GM19025 (cell line): ENCODE measurements around the gene MID1.

ENCODE experiments used
- ATAC-seq: cut with Tn5 transposase; IDR thresholded peaks from one replicate; pipeline ENCODE4 v1.9.1; 2021; ENCODE audit warnings: mild to moderate bottlenecking, low read depth, moderate library complexity; ENCODE audit not compliant: unreplicated experiment

Gene MID1, protein sequence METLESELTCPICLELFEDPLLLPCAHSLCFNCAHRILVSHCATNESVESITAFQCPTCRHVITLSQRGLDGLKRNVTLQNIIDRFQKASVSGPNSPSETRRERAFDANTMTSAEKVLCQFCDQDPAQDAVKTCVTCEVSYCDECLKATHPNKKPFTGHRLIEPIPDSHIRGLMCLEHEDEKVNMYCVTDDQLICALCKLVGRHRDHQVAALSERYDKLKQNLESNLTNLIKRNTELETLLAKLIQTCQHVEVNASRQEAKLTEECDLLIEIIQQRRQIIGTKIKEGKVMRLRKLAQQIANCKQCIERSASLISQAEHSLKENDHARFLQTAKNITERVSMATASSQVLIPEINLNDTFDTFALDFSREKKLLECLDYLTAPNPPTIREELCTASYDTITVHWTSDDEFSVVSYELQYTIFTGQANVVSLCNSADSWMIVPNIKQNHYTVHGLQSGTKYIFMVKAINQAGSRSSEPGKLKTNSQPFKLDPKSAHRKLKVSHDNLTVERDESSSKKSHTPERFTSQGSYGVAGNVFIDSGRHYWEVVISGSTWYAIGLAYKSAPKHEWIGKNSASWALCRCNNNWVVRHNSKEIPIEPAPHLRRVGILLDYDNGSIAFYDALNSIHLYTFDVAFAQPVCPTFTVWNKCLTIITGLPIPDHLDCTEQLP

DNA sequence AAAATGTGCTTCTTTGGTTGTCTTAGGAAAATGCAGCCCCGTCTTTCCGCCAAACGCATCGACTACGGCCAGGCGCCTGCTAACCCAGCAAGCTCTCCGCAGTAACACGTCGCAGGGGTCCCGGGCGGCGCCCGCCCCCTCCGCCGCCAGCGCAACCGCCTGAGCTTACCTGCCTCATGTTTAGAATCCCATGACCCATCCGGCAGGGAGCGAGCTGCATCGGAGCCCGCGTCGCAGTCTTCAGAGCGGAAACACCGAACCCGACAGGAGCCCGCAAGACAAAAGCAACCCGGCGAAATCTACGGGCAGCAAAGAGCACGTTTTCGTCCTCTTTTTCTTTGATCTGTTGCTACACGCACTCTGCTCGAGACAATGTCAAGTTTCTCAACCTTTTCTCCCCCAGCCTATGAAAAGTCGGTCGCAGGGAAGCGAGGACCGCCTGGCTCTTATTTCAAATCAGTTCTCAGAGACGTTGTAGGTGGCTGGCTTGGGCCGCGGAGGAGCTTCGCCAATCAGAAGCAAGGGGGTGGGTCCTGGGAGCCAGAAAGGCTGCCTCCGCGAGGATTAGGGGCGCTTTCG is at the start of gene MID1:
Gene MID1, minus strand, starts transcription at position 465 of the 579 bp plus-strand sequence. CDS start 53,038 bp downstream, outside the sequence.
- ATAC-seq = no peak

DNA sequence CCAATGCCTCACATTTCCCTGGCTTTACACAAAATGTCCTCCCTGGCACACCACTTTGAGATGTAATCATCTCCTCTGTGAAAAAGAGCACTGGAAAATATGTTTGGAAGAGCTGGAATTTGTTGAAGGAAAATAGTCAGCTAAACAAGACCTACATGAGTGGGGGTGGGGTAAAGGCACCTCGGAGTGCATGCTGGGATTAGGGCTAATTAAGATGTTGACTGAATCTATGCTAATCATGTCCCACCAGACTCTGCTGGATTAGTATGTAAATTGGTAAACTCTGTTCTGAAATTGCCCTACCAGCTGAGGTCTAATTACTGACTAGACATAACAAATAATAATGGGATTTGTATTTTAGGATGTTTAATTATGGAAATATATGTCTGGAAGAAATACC is 46.8 kb upstream of the MID1 start:
- ATAC-seq = no peak

DNA sequence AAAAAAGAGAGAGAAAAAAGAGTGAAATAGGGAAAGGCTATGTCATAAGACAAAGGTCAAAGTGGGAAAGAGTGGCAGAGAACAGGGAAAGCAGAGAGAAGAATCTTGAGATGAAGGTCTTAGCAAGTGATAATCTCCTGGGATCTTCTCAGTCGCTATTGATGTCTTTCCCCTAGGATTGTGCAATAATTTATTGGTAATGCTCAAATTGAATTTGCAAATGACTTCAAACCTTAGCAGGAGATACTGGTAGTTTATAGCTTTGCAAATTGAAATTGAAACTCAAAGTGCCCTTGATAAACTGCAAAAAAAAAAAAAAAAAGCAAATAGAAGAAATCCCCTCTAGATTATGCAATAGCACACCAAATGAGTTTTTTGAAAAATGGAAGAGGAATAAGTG is 45.7 kb upstream of the MID1 start:
- ATAC-seq = no peak

DNA sequence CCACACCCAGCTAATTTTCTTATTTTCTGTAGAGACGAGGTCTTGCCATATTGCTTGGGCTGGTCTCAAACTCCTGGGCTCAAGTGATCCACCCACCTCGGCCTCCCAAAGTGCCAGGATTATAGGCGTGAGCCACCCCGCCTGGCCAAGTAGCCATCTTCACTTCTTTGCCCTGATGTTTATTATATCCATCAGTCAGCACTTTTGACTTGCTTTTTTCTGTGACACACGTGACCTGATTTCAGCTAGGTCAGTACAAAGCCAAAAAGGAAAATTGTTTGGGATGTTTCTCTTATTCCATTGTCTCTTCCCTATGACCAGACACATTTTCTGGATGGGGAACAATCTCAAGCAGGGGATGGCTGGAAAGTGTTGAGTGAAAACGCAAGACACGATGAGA is 45.3 kb upstream of the MID1 start:
- no peak for ATAC-seq

DNA sequence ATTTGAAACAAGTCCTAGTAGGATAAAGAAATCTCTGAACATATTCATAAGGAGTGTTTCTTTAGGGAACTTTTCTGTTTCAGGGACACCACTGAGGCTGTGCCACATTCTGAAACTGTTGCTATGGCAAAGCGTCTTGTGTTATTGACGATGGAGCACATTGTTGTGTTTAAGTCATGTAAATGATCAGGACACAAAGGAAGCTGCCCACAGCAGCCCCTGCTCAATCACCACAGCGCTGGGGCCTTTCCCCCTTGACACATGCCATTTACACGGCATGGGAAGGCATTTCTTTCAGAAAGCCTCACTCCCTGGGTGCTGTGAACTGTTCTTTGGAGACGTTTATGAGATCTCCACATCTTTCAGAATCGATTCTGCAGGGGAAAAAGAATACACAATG is 39.8 kb upstream of the MID1 start:
- ATAC-seq = no peak

DNA sequence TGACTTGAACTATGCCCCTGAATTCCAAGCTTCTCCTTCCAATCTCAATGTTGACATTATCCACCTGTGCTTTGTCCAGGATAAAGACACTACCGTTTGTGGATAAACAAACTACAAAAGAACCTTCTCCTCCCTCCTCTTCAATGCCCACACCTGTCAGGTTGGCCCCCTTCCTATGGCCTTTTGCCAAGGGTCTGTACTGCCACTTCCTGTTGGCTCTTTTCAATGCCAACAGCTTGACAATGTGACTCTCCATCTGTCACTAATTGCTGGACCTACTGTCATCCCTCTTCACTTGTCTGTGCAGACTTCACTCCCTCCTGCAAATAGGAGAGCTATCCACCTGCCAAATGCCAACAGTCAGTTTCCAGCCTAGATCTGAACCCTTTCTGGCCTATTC is 35.8 kb upstream of the MID1 start:
- no peak for ATAC-seq

DNA sequence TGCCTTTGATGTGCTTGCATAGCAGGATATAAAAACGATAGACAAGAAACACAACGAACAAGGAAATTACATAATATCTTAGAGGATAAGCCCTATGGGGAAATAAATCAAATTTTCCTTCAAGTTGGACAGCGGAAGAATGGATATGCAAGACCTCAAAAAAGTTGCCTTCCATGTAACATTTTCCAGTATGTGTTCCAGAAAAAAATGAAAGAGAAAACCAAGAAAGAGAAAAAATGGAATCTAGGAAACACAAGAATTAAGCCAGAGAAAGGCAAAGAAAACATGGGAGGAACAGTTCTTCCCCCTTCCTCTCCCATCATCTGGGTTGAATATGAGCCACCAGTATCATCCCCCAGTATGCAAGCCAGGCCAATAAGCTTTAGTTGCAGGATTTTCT is 34.6 kb upstream of the MID1 start:
- ATAC-seq = no peak

DNA sequence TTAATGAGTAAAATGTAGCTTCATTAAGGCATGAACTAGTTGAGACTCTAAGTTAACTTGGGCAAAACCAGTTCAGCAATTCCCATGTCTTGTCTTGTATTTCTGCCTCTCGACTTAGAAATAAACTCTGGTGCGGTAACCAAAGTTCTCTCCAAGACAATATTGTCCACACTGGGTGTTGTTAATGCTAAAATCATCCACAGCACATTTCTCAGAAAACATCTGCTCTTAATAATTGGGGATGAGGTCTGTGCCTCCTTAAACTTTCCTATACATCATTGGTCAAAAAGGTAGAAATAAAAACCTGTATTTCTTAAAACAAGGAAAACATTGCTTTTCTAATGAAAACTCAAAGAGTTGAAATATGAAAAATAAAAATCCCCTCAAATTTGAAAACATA is 32.9 kb upstream of the MID1 start:
- no peak for ATAC-seq

DNA sequence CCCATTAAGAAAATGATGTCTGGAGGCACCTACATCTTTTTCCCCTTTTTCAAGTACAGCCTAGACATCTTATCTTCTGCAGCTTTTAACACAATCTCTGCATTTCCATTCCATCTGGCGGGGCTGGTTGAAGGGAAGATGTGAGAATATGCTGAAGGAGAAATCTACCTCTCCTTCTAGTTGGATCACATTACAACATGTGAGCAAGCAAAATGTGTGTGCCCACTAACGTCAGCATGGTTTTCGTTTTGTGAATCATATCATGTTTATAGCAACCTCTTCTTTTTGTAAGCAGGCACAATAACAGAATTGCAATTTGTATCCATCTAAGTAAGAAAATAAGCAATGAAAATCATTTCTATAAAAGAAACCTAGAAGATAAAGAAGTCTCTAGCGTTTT is 28.9 kb upstream of the MID1 start:
- ATAC-seq = no peak

DNA sequence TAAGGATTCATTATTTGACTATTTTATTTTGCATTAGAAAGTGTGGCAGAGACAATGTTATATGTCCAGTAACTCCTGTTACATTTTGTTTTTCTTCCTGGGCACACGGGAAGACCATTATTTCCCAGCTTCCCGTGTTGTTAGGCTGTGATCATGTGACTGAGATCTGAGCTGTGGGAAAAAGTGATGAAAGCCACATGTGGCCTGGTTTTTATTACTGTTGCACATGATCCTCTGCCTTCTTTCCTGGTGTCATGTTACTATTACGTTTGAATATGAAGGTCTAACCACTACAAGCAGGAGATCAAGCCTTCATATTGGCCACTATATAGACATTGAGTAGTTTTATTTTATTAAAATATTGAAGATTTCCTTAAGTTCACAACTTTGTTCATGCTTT is 28.2 kb upstream of the MID1 start:
- ATAC-seq = no peak

DNA sequence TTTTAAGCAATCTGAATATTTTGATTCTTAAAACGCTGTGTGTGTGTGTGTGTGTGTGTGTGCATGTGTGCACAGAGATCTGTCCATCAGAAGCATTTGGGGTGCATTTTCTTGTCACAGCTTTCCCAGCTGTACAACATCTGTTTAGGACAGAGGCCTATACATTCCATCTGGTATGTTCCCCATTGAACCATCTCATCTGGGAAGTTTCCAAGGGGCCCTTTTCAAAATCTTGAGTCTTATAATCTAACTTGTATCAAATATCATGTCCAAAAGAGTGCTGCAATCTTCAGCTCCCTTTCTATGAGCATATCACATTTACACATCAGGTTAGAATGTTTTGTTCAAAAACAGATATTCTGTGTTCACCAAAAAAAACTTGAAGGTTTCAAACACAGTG is 16.5 kb upstream of the MID1 start:
- ATAC-seq = no peak

DNA sequence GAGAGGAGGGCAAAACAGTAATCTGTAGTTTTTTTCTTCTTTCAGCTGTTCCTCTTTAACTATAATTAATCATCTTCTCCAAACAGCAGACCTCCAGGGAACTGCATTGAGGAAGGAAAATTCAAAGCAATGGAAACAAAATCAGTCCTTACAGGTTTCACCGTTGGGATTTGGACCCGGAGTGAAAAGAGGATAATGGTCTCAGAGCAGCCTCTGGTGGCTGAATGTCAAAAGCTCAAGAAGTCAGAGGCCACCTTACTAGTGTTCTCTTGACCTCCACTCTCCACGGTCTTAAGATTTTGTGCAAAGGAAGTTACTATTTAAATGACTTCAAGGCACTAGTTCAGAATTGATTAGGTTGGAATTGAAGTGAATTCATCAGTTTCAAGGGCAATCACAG is 16.0 kb upstream of the MID1 start:
- no peak for ATAC-seq

DNA sequence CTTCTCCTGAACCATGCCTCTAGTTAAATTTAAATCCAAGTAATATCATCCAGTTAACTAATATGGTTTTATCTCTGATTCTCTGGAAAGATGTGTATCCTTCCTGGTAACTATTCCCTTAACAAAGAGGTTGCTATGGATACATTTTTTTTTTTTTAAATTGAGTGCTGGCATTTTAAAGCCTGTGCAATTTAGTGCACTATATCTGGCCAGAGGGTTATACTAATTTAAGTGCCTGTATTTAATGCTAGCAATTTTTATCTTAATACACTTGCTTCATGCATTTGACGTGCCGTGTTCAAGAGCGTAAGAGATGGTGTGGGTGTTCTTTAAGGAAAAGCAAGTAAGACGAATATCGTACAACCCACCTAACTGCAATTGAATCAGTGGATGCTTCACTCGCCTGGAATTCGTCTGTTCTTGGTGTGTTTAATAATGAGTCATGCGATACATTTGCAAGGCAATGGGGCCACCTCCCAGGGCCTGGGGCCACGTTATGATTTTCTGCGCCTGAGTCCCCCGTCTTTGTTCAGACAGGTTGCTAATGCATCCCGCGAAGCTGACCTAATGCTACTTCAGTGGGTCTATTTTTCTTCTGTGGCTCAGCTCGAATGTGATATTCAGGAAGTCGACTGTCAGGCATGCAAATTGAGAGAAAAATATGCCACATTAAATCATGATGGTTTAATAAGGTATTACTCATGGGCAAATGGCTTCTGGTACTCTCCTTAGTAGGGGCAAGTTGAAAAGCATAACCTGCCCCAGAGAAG is 14.2 kb upstream of the MID1 start:
- ATAC-seq = no peak

DNA sequence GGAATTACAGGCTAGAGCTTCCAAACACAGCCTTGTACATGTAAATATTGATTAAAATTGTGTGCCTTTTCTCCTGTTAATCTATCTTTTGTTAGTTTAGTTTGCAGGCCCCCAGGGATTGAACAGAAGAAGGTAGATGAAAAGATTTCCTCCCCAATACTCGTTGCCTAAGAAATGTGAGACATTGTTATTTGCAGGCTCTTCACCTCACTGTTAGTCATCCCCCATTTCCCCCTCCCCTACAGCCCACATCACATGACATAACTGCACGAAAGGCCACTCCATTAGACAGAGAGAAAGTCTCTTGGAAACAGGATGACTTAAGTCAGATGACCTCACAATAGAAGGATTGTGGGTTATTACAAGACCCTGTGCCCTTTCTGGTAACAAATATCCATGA is 13.3 kb upstream of the MID1 start:
- ATAC-seq = no peak

DNA sequence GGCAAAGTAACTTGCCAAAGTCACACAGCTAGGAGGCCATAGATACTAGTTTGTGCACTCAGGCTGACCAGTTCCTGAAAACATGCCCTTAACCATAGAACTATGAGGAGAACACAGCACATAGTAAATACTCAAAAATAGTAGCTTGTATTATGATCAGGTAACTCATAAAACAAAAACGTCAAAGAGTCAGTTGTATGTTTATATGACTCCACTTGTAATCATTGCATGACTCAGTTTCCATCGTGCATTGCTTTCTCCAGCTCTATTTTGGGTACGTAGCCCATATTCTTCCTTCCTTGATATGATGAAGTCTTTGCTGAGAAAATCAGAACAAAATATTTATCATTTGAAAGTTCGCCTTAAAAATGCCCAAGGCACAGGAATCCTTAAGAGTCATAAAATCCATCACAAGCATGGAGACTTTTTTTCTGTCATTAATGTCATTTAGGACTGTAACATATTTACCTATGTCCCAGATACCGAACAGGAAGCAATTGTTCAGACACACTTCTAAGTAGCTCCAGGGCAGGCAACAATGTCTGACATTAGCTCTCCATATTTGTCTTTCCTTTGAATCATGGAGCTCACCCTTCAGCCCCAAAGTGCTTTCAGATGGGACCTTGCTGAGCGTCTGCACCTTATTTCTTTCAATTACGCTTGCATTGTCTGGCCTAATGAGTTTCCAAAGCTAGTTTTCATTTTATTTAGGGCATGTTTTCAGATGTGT is 11.2 kb upstream of the MID1 start:
- no peak for ATAC-seq

DNA sequence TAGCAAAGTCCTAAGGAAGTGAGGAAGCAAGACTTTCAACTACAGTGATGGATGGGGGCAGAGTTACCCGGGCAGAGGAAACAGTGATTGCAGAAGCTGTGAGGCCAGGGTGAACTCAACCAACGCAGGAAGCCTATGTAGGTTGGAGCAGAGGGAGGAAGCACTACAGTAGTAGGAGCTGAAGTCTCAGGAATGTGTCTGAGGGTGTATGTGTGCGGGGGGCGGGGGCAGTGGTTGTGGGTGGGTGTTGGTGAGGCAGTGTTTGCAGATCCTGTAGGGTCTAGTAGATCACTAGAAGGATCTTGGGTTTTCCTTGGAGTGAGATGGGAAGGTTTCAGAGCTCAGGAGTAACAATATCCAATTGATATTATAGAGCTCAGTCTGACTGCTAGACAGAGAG is 9.9 kb upstream of the MID1 start:
- ATAC-seq = no peak

DNA sequence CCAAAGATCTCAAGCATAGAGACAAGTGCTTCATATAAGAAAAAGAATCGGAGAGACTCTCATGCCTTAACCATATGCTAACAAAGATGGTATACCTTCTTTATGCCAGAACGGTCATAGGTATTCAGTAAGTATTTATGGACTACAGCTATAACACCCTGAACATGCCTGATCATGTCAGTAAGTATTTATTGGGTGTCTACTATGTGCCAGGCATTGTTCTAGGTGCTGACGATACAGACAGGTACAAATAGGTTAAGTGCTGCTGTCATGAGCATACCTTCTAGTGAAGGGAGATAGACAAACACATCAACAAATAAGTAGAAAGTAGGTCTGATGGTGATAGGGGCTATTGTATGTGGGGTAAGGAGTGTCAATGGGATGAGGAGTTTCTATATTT is 9.5 kb upstream of the MID1 start:
- no peak for ATAC-seq

DNA sequence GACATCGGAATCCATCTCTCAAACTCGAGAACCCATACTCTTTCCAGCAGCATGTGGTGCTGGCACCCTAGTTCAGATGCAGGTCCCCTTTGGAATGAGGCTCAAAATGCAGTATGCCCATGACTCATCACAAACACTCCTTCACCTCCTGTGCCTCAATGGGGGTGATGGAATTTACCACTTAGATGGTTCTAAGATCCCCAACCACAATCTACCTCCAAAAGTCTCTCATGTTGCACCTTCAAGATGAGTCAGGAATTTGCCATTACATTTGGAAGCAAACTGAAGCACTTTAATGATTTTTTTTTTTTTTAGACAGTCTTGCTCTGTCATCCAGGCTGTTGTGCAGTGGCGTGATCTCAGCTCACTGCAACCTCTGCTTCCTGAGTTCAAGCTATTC is 8.5 kb upstream of the MID1 start:
- no peak for ATAC-seq

DNA sequence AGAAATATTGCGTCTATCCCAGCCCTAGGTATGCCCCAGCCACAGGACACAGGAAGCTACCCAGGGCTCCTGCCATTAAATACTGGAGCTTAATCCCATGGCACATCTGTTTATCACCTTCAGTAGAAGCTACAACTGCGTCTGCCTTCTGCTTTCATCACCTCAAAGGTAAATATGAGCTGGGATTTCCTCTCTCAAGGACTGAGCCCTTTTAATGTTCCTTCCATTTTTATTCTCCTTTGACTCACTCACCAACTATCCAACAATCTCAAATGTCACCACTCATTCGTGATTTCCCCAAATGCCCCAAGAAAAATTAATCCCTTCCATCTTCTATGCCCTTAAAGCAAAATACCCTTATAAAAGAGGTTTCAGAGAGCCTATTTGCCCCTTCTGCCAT is 1.8 kb upstream of the MID1 start:
- ATAC-seq = no peak

DNA sequence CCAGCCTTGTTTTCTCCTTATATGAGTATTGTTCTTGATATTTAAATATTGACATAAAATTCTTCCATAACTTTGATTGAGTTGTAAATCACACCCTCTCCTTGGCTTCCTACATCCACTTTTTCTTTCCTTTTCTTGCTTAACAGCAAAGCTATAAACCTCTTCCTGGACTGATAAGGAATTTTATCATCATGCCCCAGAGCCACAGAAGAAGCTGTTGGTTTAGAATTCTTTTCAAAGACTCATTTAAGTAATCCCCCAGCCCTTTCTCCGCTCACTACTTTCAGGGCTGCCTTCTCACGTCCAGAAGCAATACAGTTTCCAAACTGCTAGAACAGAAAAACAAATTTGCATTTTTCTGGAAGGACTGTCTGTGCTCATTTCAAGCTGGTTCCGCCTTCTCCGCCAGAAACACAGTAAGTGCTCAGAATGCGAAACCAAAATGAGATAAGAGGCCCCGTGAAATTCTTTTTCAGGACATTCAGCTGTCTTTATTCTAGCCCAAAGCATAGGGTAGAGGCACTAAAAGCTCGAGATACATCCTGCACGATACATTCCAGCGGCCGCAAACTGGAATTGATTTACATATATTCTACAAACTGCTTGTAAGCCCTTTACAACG is 849 bp downstream of the MID1 start:
- ATAC-seq = no peak
